ENCODE measurements around the gene SH3D21.

SH3D21 gene

DNA sequence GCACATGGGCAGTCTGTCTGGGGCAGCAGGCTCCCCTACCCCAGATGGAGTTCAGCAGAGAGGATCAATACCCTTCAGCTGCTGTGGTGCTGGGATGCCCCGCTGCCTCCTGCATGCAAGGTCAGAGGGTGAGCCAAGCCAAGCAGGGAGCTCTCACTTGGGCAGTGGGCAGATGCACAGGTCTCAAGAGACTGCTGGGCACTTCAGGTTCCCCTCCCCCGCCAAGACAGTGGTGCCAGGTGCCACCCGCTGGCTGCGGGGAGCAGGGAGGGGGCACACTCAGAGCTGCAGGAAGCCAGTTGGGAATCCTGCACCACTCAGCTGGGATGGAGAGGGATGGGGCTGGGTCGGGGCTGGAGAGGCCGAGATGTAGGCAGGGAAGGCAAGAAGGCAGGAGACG is 33.0 kb downstream of the SH3D21 start:
- no peaks in the 10 kb centered on the region for H3K9me3 ChIP-seq (ENCODE audit: insufficient read depth, low read depth, low read length)
- H3K4me1 ChIP-seq (ENCODE audit: insufficient read depth, low read length, poor library complexity, severe bottlenecking) = peaks cover 11% of the 10 kb centered on the region
- H3K9me2 ChIP-seq (replicated peaks; ENCODE audit: low read depth, low read length) = no peaks in the 10 kb centered on the region
- H3K27me3 ChIP-seq (ENCODE audit: insufficient read depth, low read length, poor library complexity, severe bottlenecking) = no peaks in the 10 kb centered on the region
- no peaks in the 10 kb centered on the region for H3F3A ChIP-seq (ENCODE audit: low read depth)
- no peaks in the 10 kb centered on the region for H3K79me2 ChIP-seq (ENCODE audit: insufficient read depth, low read length)
- peak overlapping the region; percentile 2 for H3K4me2 ChIP-seq (ENCODE audit: low read depth, low read length, poor library complexity, severe bottlenecking)
- H3K9ac ChIP-seq (ENCODE audit: low read depth, low read length, poor library complexity, severe bottlenecking) = peak overlapping the region; percentile 0
- no peaks in the 10 kb centered on the region for H4K20me1 ChIP-seq (ENCODE audit: insufficient read depth, low read length, poor library complexity, severe bottlenecking)
- no peak for TF ChIP-seq CTCF (conservative IDR thresholded peaks at IDR 0.05; ENCODE audit: low read length)
- TF ChIP-seq EZH2phosphoT487 (IDR thresholded peaks at IDR 0.05; ENCODE audit: borderline replicate concordance) = no peak
- H3K36me3 ChIP-seq (ENCODE audit: insufficient read depth, low read length) = peaks cover 6% of the 10 kb centered on the region; the same call in 1 of the 2 replicates
- no peak overlapping the region for H2AFZ ChIP-seq (ENCODE audit: low read length)
- H3K4me3 ChIP-seq (ENCODE audit: low read length, poor library complexity, severe bottlenecking) = no peak overlapping the region

DNA sequence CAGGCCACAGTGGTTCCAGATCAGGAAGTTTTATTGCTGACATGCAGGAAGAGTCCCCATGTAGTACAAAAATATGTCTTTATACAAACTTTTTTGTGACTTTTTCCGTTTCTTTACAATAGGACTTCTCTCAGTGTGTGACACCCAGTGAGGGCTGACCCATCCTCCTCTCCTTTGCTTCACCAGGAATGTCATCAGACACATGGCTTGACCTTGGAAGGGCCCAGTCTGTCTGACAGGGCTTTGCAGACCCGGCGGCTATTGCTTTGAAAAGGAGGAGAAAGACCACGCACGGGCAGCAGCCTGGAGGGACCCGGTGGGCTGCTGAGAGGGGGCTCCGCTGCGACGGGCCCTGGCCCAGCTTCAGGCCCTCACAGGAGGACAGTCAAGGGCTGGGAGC is 33.4 kb downstream of the SH3D21 start:
- TF ChIP-seq CTCF (conservative IDR thresholded peaks at IDR 0.05; ENCODE audit: low read length) (no peak), EZH2phosphoT487 (IDR thresholded peaks at IDR 0.05; ENCODE audit: borderline replicate concordance) (no peak)
- no peak overlapping the region for H3K4me3 ChIP-seq (ENCODE audit: low read length, poor library complexity, severe bottlenecking)
- no peaks in the 10 kb centered on the region for H3K9me3 ChIP-seq (ENCODE audit: insufficient read depth, low read depth, low read length)
- no peaks in the 10 kb centered on the region for H4K20me1 ChIP-seq (ENCODE audit: insufficient read depth, low read length, poor library complexity, severe bottlenecking)
- H3K79me2 ChIP-seq (ENCODE audit: insufficient read depth, low read length) = no peaks in the 10 kb centered on the region
- peaks cover 11% of the 10 kb centered on the region for H3K4me1 ChIP-seq (ENCODE audit: insufficient read depth, low read length, poor library complexity, severe bottlenecking)
- H3K9ac ChIP-seq (ENCODE audit: low read depth, low read length, poor library complexity, severe bottlenecking) = peak overlapping the region; percentile 0
- peaks cover 6% of the 10 kb centered on the region; the same call in 1 of the 2 replicates for H3K36me3 ChIP-seq (ENCODE audit: insufficient read depth, low read length)
- H2AFZ ChIP-seq (ENCODE audit: low read length) = no peak overlapping the region
- H3F3A ChIP-seq (ENCODE audit: low read depth) = no peaks in the 10 kb centered on the region
- H3K9me2 ChIP-seq (replicated peaks; ENCODE audit: low read depth, low read length) = no peaks in the 10 kb centered on the region
- H3K27me3 ChIP-seq (ENCODE audit: insufficient read depth, low read length, poor library complexity, severe bottlenecking) = no peaks in the 10 kb centered on the region
- H3K4me2 ChIP-seq (ENCODE audit: low read depth, low read length, poor library complexity, severe bottlenecking) = peak overlapping the region; percentile 2

- Histone ChIP-seq H3F3A (ENCODE audit: low read depth) (no peaks in the 10 kb centered on the region), H3K9ac (ENCODE audit: low read depth, low read length, poor library complexity, severe bottlenecking) (no peak overlapping the region), H3K36me3 (ENCODE audit: insufficient read depth, low read length) (peaks cover 18% of the 10 kb centered on the region; the same call in 1 of the 2 replicates), H3K4me1 (ENCODE audit: insufficient read depth, low read length, poor library complexity, severe bottlenecking) (peaks cover 11% of the 10 kb centered on the region), H3K79me2 (ENCODE audit: insufficient read depth, low read length) (no peaks in the 10 kb centered on the region), H3K4me3 (ENCODE audit: low read length, poor library complexity, severe bottlenecking) (no peak overlapping the region), H3K9me2 (replicated peaks; ENCODE audit: low read depth, low read length) (no peaks in the 10 kb centered on the region), H2AFZ (ENCODE audit: low read length) (no peak overlapping the region), H3K4me2 (ENCODE audit: low read depth, low read length, poor library complexity, severe bottlenecking) (no peak overlapping the region), H3K9me3 (ENCODE audit: insufficient read depth, low read depth, low read length) (no peaks in the 10 kb centered on the region), H3K27me3 (ENCODE audit: insufficient read depth, low read length, poor library complexity, severe bottlenecking) (no peaks in the 10 kb centered on the region), H4K20me1 (ENCODE audit: insufficient read depth, low read length, poor library complexity, severe bottlenecking) (no peaks in the 10 kb centered on the region)
- TF ChIP-seq EZH2phosphoT487 (IDR thresholded peaks at IDR 0.05; ENCODE audit: borderline replicate concordance) (no peak), CTCF (conservative IDR thresholded peaks at IDR 0.05; ENCODE audit: low read length) (no peak)
Observed at GRCh38 chr1:36341626-36342320, 35.6 kb downstream of the SH3D21 start.
